ENCODE measurements around the gene FAM76A. TPM values are rescaled to one million over a fixed set of nuclear protein-coding genes. Genes with fewer than 3 reads are reported as not detected.
"Not testable (repeated sequence)": the region's sequence is repeated elsewhere in the genome, so short reads cannot be mapped to it uniquely, and the experiment has no call there.

The FAM76A gene
- polyA plus RNA-seq (2012; ENCODE audit: low read depth, missing spikeins): 2.0 TPM

DNA sequence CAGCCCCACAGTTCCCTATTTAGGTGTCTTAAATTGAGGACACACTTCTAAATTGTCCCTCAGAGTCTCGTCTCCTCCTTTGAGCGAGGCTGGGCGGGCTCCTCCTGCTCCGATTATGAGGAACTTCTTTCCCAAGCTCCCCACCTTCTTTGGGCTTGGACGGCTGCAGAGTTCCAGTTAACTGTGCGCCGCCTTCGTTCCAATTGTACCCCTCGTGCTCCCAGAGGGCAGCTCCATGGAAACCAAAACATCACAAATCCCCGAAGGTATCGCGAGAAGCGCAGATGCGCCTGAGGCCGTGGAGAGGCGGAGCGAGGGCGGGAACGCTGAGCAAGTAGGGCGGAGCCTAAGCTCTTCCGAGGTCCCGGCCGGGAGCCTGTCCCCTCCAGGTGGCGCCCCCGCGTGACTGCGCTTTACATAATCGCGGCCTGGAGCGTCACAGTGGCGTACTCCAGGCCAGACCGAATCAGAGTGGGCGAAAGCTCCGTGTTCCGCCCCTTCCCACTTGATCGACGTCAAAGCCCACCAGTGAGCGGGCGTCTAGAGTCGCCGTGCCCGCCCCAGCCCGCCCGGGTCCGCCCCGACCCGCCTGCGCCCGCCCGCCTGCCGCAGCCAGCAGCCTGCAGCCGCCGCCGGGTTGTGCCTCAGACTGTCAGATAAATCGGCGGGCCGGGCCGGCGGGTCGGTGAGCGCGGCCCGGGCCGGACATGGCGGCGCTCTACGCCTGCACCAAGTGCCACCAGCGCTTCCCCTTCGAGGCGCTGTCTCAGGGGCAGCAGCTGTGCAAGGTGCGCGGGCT, at the start of gene FAM76A:
FAM76A (plus strand) TSS at position 588 of the 799 bp plus-strand sequence; CDS start at position 708, 120 bp downstream.
- DNase-seq (ENCODE audit: insufficient read length, low spot score): peak; percentile 97
- FAIRE-seq: peak; percentile 99
- TF ChIP-seq SPI1 (IDR thresholded peaks at IDR 0.05; ENCODE audit: low read depth, low read length) (no peak), TAF1 (IDR thresholded peaks at IDR 0.05; ENCODE audit: low read depth, low read length) (peak; percentile 21; the same call in 1 of the 2 replicates), POU2F2 (IDR thresholded peaks at IDR 0.05; ENCODE audit: low read depth, low read length) (peak; percentile 96), POLR2A (IDR thresholded peaks at IDR 0.05; ENCODE audit: low read depth, low read length) (peak; percentile 45; the same call in 1 of the 2 replicates), POLR2AphosphoS5 (IDR thresholded peaks at IDR 0.05; ENCODE audit: low read depth, low read length) (no peak), PAX5 (IDR thresholded peaks at IDR 0.05; ENCODE audit: insufficient read depth, low read length, severe bottlenecking) (peak; percentile 63)

DNA sequence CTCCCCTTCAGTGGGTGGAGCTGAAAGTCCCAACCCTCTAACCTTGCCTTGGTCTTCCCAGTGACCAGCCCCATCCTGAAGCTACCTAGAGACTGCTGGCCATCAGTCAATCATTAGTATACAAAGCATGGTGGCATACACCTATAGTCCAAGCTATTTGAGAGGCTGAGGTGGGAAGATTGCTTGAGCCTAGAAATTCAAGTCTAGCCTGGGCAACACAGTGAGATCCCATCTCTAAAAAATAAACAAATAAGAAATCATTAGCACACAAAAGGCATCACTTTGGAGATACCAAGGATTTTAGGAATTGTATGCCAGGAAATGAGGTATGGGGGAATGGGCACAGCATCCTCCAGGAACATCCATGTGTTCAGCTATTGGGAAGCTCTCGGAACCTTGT, 49.4 kb upstream of the FAM76A start:
- DNase-seq (ENCODE audit: insufficient read length, low spot score): no peak
- no peak for TF ChIP-seq POU2F2 (IDR thresholded peaks at IDR 0.05; ENCODE audit: low read depth, low read length)
- no peak for TF ChIP-seq TAF1 (IDR thresholded peaks at IDR 0.05; ENCODE audit: low read depth, low read length)
- no peak for TF ChIP-seq SPI1 (IDR thresholded peaks at IDR 0.05; ENCODE audit: low read depth, low read length)
- no peak for FAIRE-seq

DNA sequence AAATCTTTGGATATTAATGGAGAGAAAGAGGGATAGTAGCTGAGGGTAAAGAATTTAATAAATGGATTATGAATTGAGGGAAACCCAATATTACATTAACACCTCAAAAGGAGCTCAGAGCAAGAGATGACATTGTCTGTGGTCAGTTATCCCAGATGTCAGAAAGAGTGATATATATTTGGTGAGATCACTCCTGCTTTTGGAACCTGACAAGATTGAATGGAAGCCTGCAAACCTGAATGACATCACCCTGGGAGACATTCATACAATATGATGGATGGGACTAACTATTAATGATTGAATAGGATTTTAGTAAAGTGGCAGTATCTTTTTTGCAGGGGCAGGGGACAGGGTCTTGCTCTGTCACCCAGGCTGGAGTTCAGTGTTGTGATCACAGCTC, 47.0 kb upstream of the FAM76A start:
- FAIRE-seq: no peak
- DNase-seq (ENCODE audit: insufficient read length, low spot score): no peak
- TF ChIP-seq POLR2AphosphoS5 (IDR thresholded peaks at IDR 0.05; ENCODE audit: low read depth, low read length) (no peak), TAF1 (IDR thresholded peaks at IDR 0.05; ENCODE audit: low read depth, low read length) (no peak), POU2F2 (IDR thresholded peaks at IDR 0.05; ENCODE audit: low read depth, low read length) (no peak), POLR2A (IDR thresholded peaks at IDR 0.05; ENCODE audit: low read depth, low read length) (no peak), SPI1 (IDR thresholded peaks at IDR 0.05; ENCODE audit: low read depth, low read length) (no peak), PAX5 (IDR thresholded peaks at IDR 0.05; ENCODE audit: insufficient read depth, low read length, severe bottlenecking) (no peak)

- FAIRE-seq; DNase-seq (ENCODE audit: insufficient read length, low spot score): not testable (repeated sequence)
These were observed 45.5 kb upstream of the FAM76A start for GRCh38 chr1:27680225-27680791.

DNA sequence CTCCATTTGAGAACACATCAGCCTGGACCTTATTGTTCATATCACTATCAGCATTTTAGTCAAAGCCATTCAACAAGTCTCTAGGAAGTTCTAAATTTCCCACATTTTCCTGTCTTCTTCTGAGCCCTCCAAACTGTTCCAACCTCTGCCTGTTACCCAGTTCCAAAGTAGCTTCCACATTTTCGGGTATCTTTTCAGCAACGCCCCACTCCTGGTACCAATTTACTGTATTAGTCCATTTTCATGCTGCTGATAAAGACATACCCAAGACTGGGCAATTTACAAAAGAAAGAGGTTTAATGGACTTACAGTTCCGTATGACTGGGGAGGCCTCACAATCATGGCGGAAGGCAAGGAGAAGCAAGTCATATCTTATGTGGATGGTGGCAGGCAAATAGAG, 44.2 kb upstream of the FAM76A start:
- not testable (repeated sequence) for FAIRE-seq; DNase-seq (ENCODE audit: insufficient read length, low spot score)

- no peak for FAIRE-seq
- no peak for DNase-seq (ENCODE audit: insufficient read length, low spot score)
These were observed 43.3 kb upstream of the FAM76A start for GRCh38 chr1:27682351-27682944.

GRCh38 chr1:27684176-27684575, 41.6 kb upstream of the FAM76A start:
- DNase-seq (ENCODE audit: insufficient read length, low spot score) (no peak), FAIRE-seq (no peak)
- TF ChIP-seq SPI1 (IDR thresholded peaks at IDR 0.05; ENCODE audit: low read depth, low read length) (no peak), POU2F2 (IDR thresholded peaks at IDR 0.05; ENCODE audit: low read depth, low read length) (no peak), TAF1 (IDR thresholded peaks at IDR 0.05; ENCODE audit: low read depth, low read length) (no peak), PAX5 (IDR thresholded peaks at IDR 0.05; ENCODE audit: insufficient read depth, low read length, severe bottlenecking) (no peak), POLR2AphosphoS5 (IDR thresholded peaks at IDR 0.05; ENCODE audit: low read depth, low read length) (no peak), POLR2A (IDR thresholded peaks at IDR 0.05; ENCODE audit: low read depth, low read length) (no peak)

More at GRCh38 chr1:27682351-27682944, 43.3 kb upstream of the FAM76A start:
- no peak for TF ChIP-seq SPI1 (IDR thresholded peaks at IDR 0.05; ENCODE audit: low read depth, low read length)
- TF ChIP-seq POLR2A (IDR thresholded peaks at IDR 0.05; ENCODE audit: low read depth, low read length): no peak
- TF ChIP-seq PAX5 (IDR thresholded peaks at IDR 0.05; ENCODE audit: insufficient read depth, low read length, severe bottlenecking): no peak
- no peak for TF ChIP-seq POLR2AphosphoS5 (IDR thresholded peaks at IDR 0.05; ENCODE audit: low read depth, low read length)
- TF ChIP-seq TAF1 (IDR thresholded peaks at IDR 0.05; ENCODE audit: low read depth, low read length): no peak
- no peak for TF ChIP-seq POU2F2 (IDR thresholded peaks at IDR 0.05; ENCODE audit: low read depth, low read length)

DNA sequence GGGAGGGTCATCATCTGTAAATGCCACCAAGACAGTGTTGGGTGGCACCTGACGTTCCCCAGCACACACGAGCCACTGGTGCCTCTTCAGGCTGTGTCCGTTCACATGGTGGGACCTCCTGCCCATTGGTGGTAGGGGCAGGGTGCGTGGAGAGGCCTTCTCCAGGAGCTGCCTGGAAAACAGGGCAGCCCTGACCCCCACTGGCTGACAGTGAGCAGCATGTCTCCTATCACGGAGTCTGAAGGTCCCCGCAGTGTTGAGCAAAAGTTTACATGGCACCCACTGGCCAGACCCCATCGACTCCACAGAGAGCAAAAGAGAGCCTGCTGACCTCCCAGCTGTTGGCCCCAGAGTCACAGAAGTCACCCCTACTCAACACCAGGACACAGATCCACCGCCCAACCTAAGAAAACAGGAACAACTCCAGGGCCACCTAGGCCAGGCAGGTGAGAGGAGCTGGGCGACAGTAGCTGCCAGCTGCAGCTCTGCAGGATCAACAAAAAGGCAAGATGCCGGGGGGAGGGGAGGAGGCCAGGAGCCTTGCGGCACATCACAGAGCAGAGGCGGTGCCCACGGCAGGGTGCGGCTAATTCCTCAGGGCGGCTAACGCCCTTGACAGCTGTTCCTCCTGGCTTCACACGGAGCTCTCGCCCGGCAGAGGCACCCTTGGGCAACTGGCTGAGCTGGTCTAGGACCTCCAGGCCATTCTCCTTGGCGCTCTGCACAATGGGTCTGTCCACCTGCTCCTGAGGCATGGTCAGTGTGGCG, 39.4 kb upstream of the FAM76A start:
- FAIRE-seq (no peak), DNase-seq (ENCODE audit: insufficient read length, low spot score) (no peak)
- TF ChIP-seq SPI1 (IDR thresholded peaks at IDR 0.05; ENCODE audit: low read depth, low read length) (no peak), PAX5 (IDR thresholded peaks at IDR 0.05; ENCODE audit: insufficient read depth, low read length, severe bottlenecking) (no peak), TAF1 (IDR thresholded peaks at IDR 0.05; ENCODE audit: low read depth, low read length) (no peak), POLR2AphosphoS5 (IDR thresholded peaks at IDR 0.05; ENCODE audit: low read depth, low read length) (no peak), POLR2A (IDR thresholded peaks at IDR 0.05; ENCODE audit: low read depth, low read length) (no peak), POU2F2 (IDR thresholded peaks at IDR 0.05; ENCODE audit: low read depth, low read length) (no peak)

GRCh38 chr1:27687906-27688305, 37.9 kb upstream of the FAM76A start:
- DNase-seq (ENCODE audit: insufficient read length, low spot score): no peak
- TF ChIP-seq POLR2AphosphoS5 (IDR thresholded peaks at IDR 0.05; ENCODE audit: low read depth, low read length) (no peak), POLR2A (IDR thresholded peaks at IDR 0.05; ENCODE audit: low read depth, low read length) (no peak), PAX5 (IDR thresholded peaks at IDR 0.05; ENCODE audit: insufficient read depth, low read length, severe bottlenecking) (no peak), TAF1 (IDR thresholded peaks at IDR 0.05; ENCODE audit: low read depth, low read length) (no peak), POU2F2 (IDR thresholded peaks at IDR 0.05; ENCODE audit: low read depth, low read length) (no peak), SPI1 (IDR thresholded peaks at IDR 0.05; ENCODE audit: low read depth, low read length) (no peak)
- FAIRE-seq: peak; percentile 9

Data from GM12891 (cell line).